Activated naive CD8-positive, alpha-beta T cell treated with anti-CD3 and anti-CD28 coated beads, Interleukin-2, amount 50 U/mL, for 24 hours (primary cell): ENCODE data around the gene RSU1.
A peak's percentile ranks its signal among the peaks of the same experiment; 100 is the strongest.
"Not testable (repeated sequence)": the region's sequence is repeated elsewhere in the genome, so short reads cannot be mapped to it uniquely, and the experiment has no call there.

ENCODE experiments used
- ATAC-seq: fragments of 150-1000 bp; cut with Tn5 transposase; one replicate; pipeline ENCODE4 v1.10.0; 2021
- DNase-seq: peaks from one replicate; pipeline ENCODE4 v3.0.0; 2021
- H3K27ac Mint-ChIP-seq: one replicate; pipeline ENCODE4 v1.8.0; 2021; ENCODE audit warnings: mild to moderate bottlenecking, mixed read lengths
- H3K27me3 Mint-ChIP-seq: one replicate; pipeline ENCODE4 v1.8.0; 2021; ENCODE audit warnings: mixed read lengths
- H3K36me3 Mint-ChIP-seq: one replicate; pipeline ENCODE4 v1.8.0; 2021; ENCODE audit warnings: low read depth, mixed read lengths
- H3K4me1 Mint-ChIP-seq: one replicate; pipeline ENCODE4 v1.8.0; 2021; ENCODE audit warnings: mixed read lengths
- H3K4me3 Mint-ChIP-seq: one replicate; pipeline ENCODE4 v1.8.0; 2021; ENCODE audit warnings: mild to moderate bottlenecking, moderate library complexity, mixed read lengths
- H3K9me3 Mint-ChIP-seq: one replicate; pipeline ENCODE4 v1.8.0; 2021; ENCODE audit warnings: mixed read lengths

Gene RSU1

GRCh38 chr10:16843252-16843870 is 26.1 kb upstream of the RSU1 start:
- H3K27ac Mint-ChIP-seq = no peak overlapping the region
- DNase-seq (no peak), ATAC-seq (peak; percentile 46)
- no peaks in the 10 kb centered on the region for H3K4me1 Mint-ChIP-seq
- no peak overlapping the region for H3K4me3 Mint-ChIP-seq
- H3K27me3 Mint-ChIP-seq = no peaks in the 10 kb centered on the region
- H3K9me3 Mint-ChIP-seq = no peaks in the 10 kb centered on the region
- no peaks in the 10 kb centered on the region for H3K36me3 Mint-ChIP-seq

- ATAC-seq = peak; percentile 36
- peaks cover 11% of the 10 kb centered on the region for H3K4me1 Mint-ChIP-seq
- H3K27me3 Mint-ChIP-seq = no peaks in the 10 kb centered on the region
- H3K9me3 Mint-ChIP-seq = no peaks in the 10 kb centered on the region
- no peaks in the 10 kb centered on the region for H3K36me3 Mint-ChIP-seq
- DNase-seq = no peak
- peak overlapping the region; percentile 56 for H3K4me3 Mint-ChIP-seq
- no peak overlapping the region for H3K27ac Mint-ChIP-seq
Measured at GRCh38 chr10:16835228-16835627, 18.0 kb upstream of the RSU1 start.

- DNase-seq = no peak
- H3K4me1 Mint-ChIP-seq = peaks cover 9% of the 10 kb centered on the region
- no peak overlapping the region for H3K4me3 Mint-ChIP-seq
- H3K9me3 Mint-ChIP-seq = no peaks in the 10 kb centered on the region
- no peak for ATAC-seq
- no peak overlapping the region for H3K27ac Mint-ChIP-seq
- no peaks in the 10 kb centered on the region for H3K36me3 Mint-ChIP-seq
- no peaks in the 10 kb centered on the region for H3K27me3 Mint-ChIP-seq
Measured at GRCh38 chr10:16832351-16833080, 15.3 kb upstream of the RSU1 start.

GRCh38 chr10:16828701-16829175 is 11.5 kb upstream of the RSU1 start:
- no peaks in the 10 kb centered on the region for H3K4me1 Mint-ChIP-seq
- DNase-seq (no peak), ATAC-seq (no peak)
- H3K36me3 Mint-ChIP-seq = no peaks in the 10 kb centered on the region
- H3K27me3 Mint-ChIP-seq = no peaks in the 10 kb centered on the region
- no peaks in the 10 kb centered on the region for H3K9me3 Mint-ChIP-seq
- H3K27ac Mint-ChIP-seq = no peak overlapping the region
- no peak overlapping the region for H3K4me3 Mint-ChIP-seq

- Mint-ChIP-seq H3K27ac (no peak overlapping the region), H3K9me3 (peaks cover 3% of the 10 kb centered on the region), H3K4me1 (no peaks in the 10 kb centered on the region), H3K4me3 (no peak overlapping the region), H3K36me3 (no peaks in the 10 kb centered on the region), H3K27me3 (no peaks in the 10 kb centered on the region)
- ATAC-seq (peak; percentile 72), DNase-seq (peak; percentile 58)
Measured at GRCh38 chr10:16828114-16828568, 10.9 kb upstream of the RSU1 start.

- not testable (repeated sequence) for H3K36me3 Mint-ChIP-seq, H3K4me1 Mint-ChIP-seq, H3K4me3 Mint-ChIP-seq, DNase-seq, H3K27ac Mint-ChIP-seq, ATAC-seq, H3K27me3 Mint-ChIP-seq, H3K9me3 Mint-ChIP-seq
Measured at GRCh38 chr10:16827474-16827873, 10.2 kb upstream of the RSU1 start.

- DNase-seq (no peak), ATAC-seq (no peak)
- Mint-ChIP-seq H3K9me3 (peaks cover 20% of the 10 kb centered on the region), H3K36me3 (peaks cover 11% of the 10 kb centered on the region), H3K27ac (no peak overlapping the region), H3K27me3 (no peaks in the 10 kb centered on the region), H3K4me1 (peaks cover 6% of the 10 kb centered on the region), H3K4me3 (no peak overlapping the region)
Measured at GRCh38 chr10:16822726-16823360, 5.6 kb upstream of the RSU1 start.

GRCh38 chr10:16822027-16822426 is 4.8 kb upstream of the RSU1 start:
- Mint-ChIP-seq H3K27me3 (peaks cover 4% of the 10 kb centered on the region), H3K4me3 (no peak overlapping the region), H3K9me3 (peaks cover 20% of the 10 kb centered on the region), H3K4me1 (peaks cover 13% of the 10 kb centered on the region), H3K36me3 (peaks cover 14% of the 10 kb centered on the region), H3K27ac (no peak overlapping the region)
- DNase-seq = no peak
- no peak for ATAC-seq

GRCh38 chr10:16820421-16820820 is 3.2 kb upstream of the RSU1 start:
- Mint-ChIP-seq H3K27ac (no peak overlapping the region), H3K4me1 (peaks cover 24% of the 10 kb centered on the region), H3K9me3 (peaks cover 20% of the 10 kb centered on the region), H3K27me3 (peaks cover 4% of the 10 kb centered on the region), H3K4me3 (no peak overlapping the region), H3K36me3 (peaks cover 16% of the 10 kb centered on the region)
- DNase-seq (no peak), ATAC-seq (no peak)

GRCh38 chr10:16820018-16820417 is 2.8 kb upstream of the RSU1 start:
- peaks cover 4% of the 10 kb centered on the region for H3K27me3 Mint-ChIP-seq
- ATAC-seq (no peak), DNase-seq (no peak)
- H3K4me3 Mint-ChIP-seq = no peak overlapping the region
- H3K9me3 Mint-ChIP-seq = peaks cover 20% of the 10 kb centered on the region
- H3K36me3 Mint-ChIP-seq = peaks cover 16% of the 10 kb centered on the region
- H3K27ac Mint-ChIP-seq = no peak overlapping the region
- peaks cover 27% of the 10 kb centered on the region for H3K4me1 Mint-ChIP-seq

GRCh38 chr10:16819436-16819835 is 2.2 kb upstream of the RSU1 start:
- H3K27me3 Mint-ChIP-seq = peaks cover 4% of the 10 kb centered on the region
- H3K4me1 Mint-ChIP-seq = peaks cover 32% of the 10 kb centered on the region
- no peak overlapping the region for H3K27ac Mint-ChIP-seq
- H3K36me3 Mint-ChIP-seq = peaks cover 16% of the 10 kb centered on the region
- DNase-seq (no peak), ATAC-seq (no peak)
- no peak overlapping the region for H3K4me3 Mint-ChIP-seq
- H3K9me3 Mint-ChIP-seq = peaks cover 20% of the 10 kb centered on the region

GRCh38 chr10:16819026-16819425 is 1.8 kb upstream of the RSU1 start:
- H3K27me3 Mint-ChIP-seq = peaks cover 4% of the 10 kb centered on the region
- no peak overlapping the region for H3K4me3 Mint-ChIP-seq
- H3K9me3 Mint-ChIP-seq = peaks cover 20% of the 10 kb centered on the region
- no peak for ATAC-seq
- H3K27ac Mint-ChIP-seq = no peak overlapping the region
- peaks cover 32% of the 10 kb centered on the region for H3K4me1 Mint-ChIP-seq
- DNase-seq = no peak
- H3K36me3 Mint-ChIP-seq = peaks cover 16% of the 10 kb centered on the region

- peaks cover 36% of the 10 kb centered on the region for H3K4me1 Mint-ChIP-seq
- ATAC-seq (no peak), DNase-seq (no peak)
- peaks cover 7% of the 10 kb centered on the region for H3K9me3 Mint-ChIP-seq
- peak overlapping the region; percentile 92 for H3K4me3 Mint-ChIP-seq
- H3K27ac Mint-ChIP-seq = peak overlapping the region; percentile 98
- peaks cover 13% of the 10 kb centered on the region for H3K36me3 Mint-ChIP-seq
- H3K27me3 Mint-ChIP-seq = peaks cover 4% of the 10 kb centered on the region
Measured at GRCh38 chr10:16816830-16817124, 447 bp downstream of the RSU1 start.

GRCh38 chr10:16816171-16816570 is 1.1 kb downstream of the RSU1 start:
- H3K27me3 Mint-ChIP-seq = peaks cover 4% of the 10 kb centered on the region
- peak overlapping the region; percentile 92 for H3K4me3 Mint-ChIP-seq
- peaks cover 11% of the 10 kb centered on the region for H3K36me3 Mint-ChIP-seq
- no peak for DNase-seq
- H3K4me1 Mint-ChIP-seq = peaks cover 40% of the 10 kb centered on the region
- peaks cover 4% of the 10 kb centered on the region for H3K9me3 Mint-ChIP-seq
- ATAC-seq = no peak
- H3K27ac Mint-ChIP-seq = peak overlapping the region; percentile 59

GRCh38 chr10:16814012-16814411 is 3.2 kb downstream of the RSU1 start:
- Mint-ChIP-seq H3K36me3 (peaks cover 11% of the 10 kb centered on the region), H3K4me1 (peaks cover 45% of the 10 kb centered on the region), H3K4me3 (no peak overlapping the region), H3K27me3 (peaks cover 4% of the 10 kb centered on the region), H3K9me3 (no peaks in the 10 kb centered on the region), H3K27ac (no peak overlapping the region)
- ATAC-seq = no peak
- no peak for DNase-seq
